Fibroblast of lung (primary cell): ENCODE data around the gene MRPL51.

ENCODE experiments used
- CTCF ChIP-seq, 2 donors: IDR thresholded peaks in 1 of 2; conservative IDR thresholded peaks in 1 of 2; 1 replicate in 1 of 2; 2 replicates in 1 of 2; pipeline ENCODE4 v1.5.1; 2011 to 2012; ENCODE audit warnings: low read length in 2 of 2, control low read depth in 1 of 2, inconsistent platforms in 1 of 2, low read depth in 1 of 2, mild to moderate bottlenecking in 1 of 2
- EZH2 ChIP-seq: IDR thresholded peaks from 2 replicates; pipeline ENCODE4 v1.5.1; 2012; ENCODE audit warnings: low read length, control low read depth, mild to moderate bottlenecking; ENCODE audit errors: missing control alignments

DNA sequence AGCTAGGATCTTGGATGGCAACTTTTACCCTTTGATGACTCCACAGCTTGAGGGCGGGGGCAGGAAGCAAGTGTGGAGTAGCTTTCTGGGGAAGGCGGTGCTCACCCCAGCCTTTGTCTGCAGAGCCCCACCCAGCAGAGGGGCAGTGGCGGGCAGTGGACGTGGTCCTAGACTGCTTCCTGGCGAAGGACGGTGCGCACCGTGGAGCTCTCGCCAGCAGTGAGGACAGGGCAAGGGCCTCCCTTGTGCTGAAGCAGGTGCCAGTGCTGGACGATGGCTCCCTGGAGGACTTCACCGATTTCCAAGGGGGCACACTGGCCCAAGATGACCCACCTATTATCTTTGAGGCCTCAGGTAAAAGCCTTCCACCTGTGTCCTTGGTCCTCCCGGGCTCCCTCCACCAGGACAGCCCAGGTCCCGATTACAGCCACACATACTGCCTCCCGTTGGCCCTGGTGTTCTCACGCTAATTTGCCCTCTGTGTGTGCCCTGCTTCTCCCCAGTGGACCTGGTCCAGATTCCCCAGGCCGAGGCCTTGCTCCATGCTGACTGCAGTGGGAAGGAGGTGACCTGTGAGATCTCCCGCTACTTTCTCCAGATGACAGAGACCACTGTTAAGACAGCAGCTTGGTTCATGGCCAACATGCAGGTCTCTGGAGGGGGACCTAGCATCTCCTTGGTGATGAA lies 40.0 kb downstream of the MRPL51 start:
- TF ChIP-seq CTCF (conservative IDR thresholded peaks at IDR 0.05 in 1 of 2, IDR thresholded peaks at IDR 0.05 in 1 of 2; ENCODE audit: low read depth in 1 of 2, low read length in 2 of 2), result no peak
- TF ChIP-seq EZH2, result no peak
